GM18505 (cell line): ENCODE data around the gene CYB5R3.
"Not testable (repeated sequence)": the region's sequence is repeated elsewhere in the genome, so short reads cannot be mapped to it uniquely, and the experiment has no call there.

ENCODE experiments used
- ATAC-seq: cut with Tn5 transposase; IDR thresholded peaks from one replicate; pipeline ENCODE4 v1.9.1; 2021; ENCODE audit not compliant: unreplicated experiment
- POLR2A ChIP-seq: IDR thresholded peaks from 4 replicates; pipeline ENCODE4 v1.6.1; 2011; ENCODE audit warnings: borderline replicate concordance; ENCODE audit not compliant: insufficient read depth, insufficient read length; ENCODE audit errors: extremely low read depth

Gene CYB5R3

GRCh38 chr22:42619261-42620063 is 29.7 kb downstream of the CYB5R3 start:
- ATAC-seq: no peak
- TF ChIP-seq POLR2A: no peak

GRCh38 chr22:42617155-42617983 is 31.8 kb downstream of the CYB5R3 start:
- TF ChIP-seq POLR2A: no peak
- no peak for ATAC-seq

GRCh38 chr22:42615860-42616175 is 33.4 kb downstream of the CYB5R3 start:
- not testable (repeated sequence) for ATAC-seq

- peak; percentile 100 for TF ChIP-seq POLR2A
- ATAC-seq: peak; percentile 55
Observed at GRCh38 chr22:42615092-42615859, 33.9 kb downstream of the CYB5R3 start.

GRCh38 chr22:42614312-42615091 is 34.7 kb downstream of the CYB5R3 start, which contains the start of gene POLDIP3:
POLDIP3 (minus strand) TSS chr22:42614883; CDS start chr22:42614857, 26 bp downstream.
- peak; percentile 76 for TF ChIP-seq POLR2A
- ATAC-seq: peak; percentile 65

GRCh38 chr22:42613872-42614301 is 35.3 kb downstream of the CYB5R3 start:
- ATAC-seq: no peak
- no peak for TF ChIP-seq POLR2A

GRCh38 chr22:42612336-42612735 is 36.9 kb downstream of the CYB5R3 start:
- no peak for ATAC-seq
- TF ChIP-seq POLR2A: no peak

- no peak for ATAC-seq
- no peak for TF ChIP-seq POLR2A
Observed at GRCh38 chr22:42611051-42611450, 38.1 kb downstream of the CYB5R3 start.

- no peak for TF ChIP-seq POLR2A
Observed at GRCh38 chr22:42610186-42610585, 39.0 kb downstream of the CYB5R3 start.

GRCh38 chr22:42608823-42609361 is 40.3 kb downstream of the CYB5R3 start:
- TF ChIP-seq POLR2A: no peak
- ATAC-seq: no peak

More at GRCh38 chr22:42610186-42610585, 39.0 kb downstream of the CYB5R3 start:
- no peak for ATAC-seq

GRCh38 chr22:42608136-42608822 is 40.9 kb downstream of the CYB5R3 start:
- no peak for ATAC-seq
- TF ChIP-seq POLR2A: no peak

- ATAC-seq: not testable (repeated sequence)
Observed at GRCh38 chr22:42607641-42608040, 41.6 kb downstream of the CYB5R3 start.
